Body of pancreas (tissue), 4 donors: ENCODE results near the gene GRIP1.

Source experiments
- CTCF ChIP-seq, 7 experiments: fragments of 450-650 bp in 4 of 7; fragments of 200-600 bp in 3 of 7; sonication (generic) in 3 of 7; IDR thresholded peaks; one replicate each; pipeline ENCODE4 v1.5.1; 2016 to 2019; ENCODE audit warnings: antibody characterized with exemption in 7 of 7
- POLR2A ChIP-seq, 3 donors: fragments of 450-650 bp; IDR thresholded peaks; one replicate each; pipeline ENCODE4 v1.6.1; 2016; ENCODE audit warnings: antibody characterized with exemption in 3 of 3, mild to moderate bottlenecking in 2 of 3

- TF ChIP-seq CTCF (IDR thresholded peaks at IDR 0.05) (no peak), POLR2A (IDR thresholded peaks at IDR 0.05) (no peak)
Observed at GRCh38 chr12:66699738-66700482, 21.0 kb upstream of the GRIP1 start.
